MCF 10A (cell line): ENCODE measurements around the gene MED23. TPM values are rescaled to one million over a fixed set of nuclear protein-coding genes. Genes with fewer than 3 reads are reported as not detected.

Experiments
- BruUV-seq: library from RNA; stranded (reverse); fragments of 400-500 nt; replicated peaks from 2 replicates; lab custom pipeline; 2021; lab: Mats Ljungman, UMichigan
- CTCF ChIA-PET: fragments of 300-600 bp; sonication (Branson Sonifier 250); formaldehyde crosslinking; extraction: SDS; loops from one replicate; lab custom pipeline; 2021; ENCODE audit warnings: antibody characterized with exemption, inconsistent platforms; lab: Yijun Ruan, JAX
- POLR2A ChIA-PET: fragments of 300-600, 350-650 bp; sonication (Branson Sonifier 250); formaldehyde crosslinking; extraction: SDS; loops from one replicate; lab custom pipeline; 2020; ENCODE audit warnings: antibody characterized with exemption, inconsistent platforms; lab: Yijun Ruan, JAX
- DNase-seq: peaks from one replicate; pipeline ENCODE4 v3.0.0-alpha.2; 2018; ENCODE audit not compliant: unreplicated experiment
- H3K27ac Mint-ChIP-seq: one replicate; pipeline ENCODE4 v1.8.0; 2022; ENCODE audit warnings: mild to moderate bottlenecking, low read depth, mixed read lengths; ENCODE audit not compliant: unreplicated experiment
- H3K27me3 Mint-ChIP-seq: one replicate; pipeline ENCODE4 v1.8.0; 2022; ENCODE audit warnings: mixed read lengths; ENCODE audit not compliant: insufficient read depth, unreplicated experiment
- H3K36me3 Mint-ChIP-seq: one replicate; pipeline ENCODE4 v1.8.0; 2022; ENCODE audit warnings: mild to moderate bottlenecking, moderate library complexity, mixed read lengths; ENCODE audit not compliant: insufficient read depth, unreplicated experiment
- H3K4me1 Mint-ChIP-seq: one replicate; pipeline ENCODE4 v1.8.0; 2022; ENCODE audit warnings: mixed read lengths; ENCODE audit not compliant: insufficient read depth, unreplicated experiment
- H3K4me3 Mint-ChIP-seq: one replicate; pipeline ENCODE4 v1.8.0; 2022; ENCODE audit warnings: mild to moderate bottlenecking, moderate library complexity, mixed read lengths; ENCODE audit not compliant: unreplicated experiment
- H3K9me3 Mint-ChIP-seq: one replicate; pipeline ENCODE4 v1.8.0; 2022; ENCODE audit warnings: mixed read lengths; ENCODE audit not compliant: unreplicated experiment
- intact Hi-C: fragments of 100-400 bp; cut with micrococcal nuclease; formaldehyde crosslinking; loops from 2 replicates; pipeline ENCODE4 v1.14.1; 2022
- total RNA-seq: library from RNA; stranded (reverse); gene quantifications from 2 replicates; pipeline ENCODE4 v1.2.3, GENCODE V29; 2022
- TF ChIP-seq, protein P1 (sequence below): fragments of 200-600 bp; IDR thresholded peaks from one replicate; pipeline ENCODE4 v1.8.0; 2022; ENCODE audit warnings: antibody characterized with exemption, mild to moderate bottlenecking; ENCODE audit not compliant: unreplicated experiment

The MED23 gene
- total RNA-seq, 1 experiment from 2014 or later: 20.6 TPM

DNA sequence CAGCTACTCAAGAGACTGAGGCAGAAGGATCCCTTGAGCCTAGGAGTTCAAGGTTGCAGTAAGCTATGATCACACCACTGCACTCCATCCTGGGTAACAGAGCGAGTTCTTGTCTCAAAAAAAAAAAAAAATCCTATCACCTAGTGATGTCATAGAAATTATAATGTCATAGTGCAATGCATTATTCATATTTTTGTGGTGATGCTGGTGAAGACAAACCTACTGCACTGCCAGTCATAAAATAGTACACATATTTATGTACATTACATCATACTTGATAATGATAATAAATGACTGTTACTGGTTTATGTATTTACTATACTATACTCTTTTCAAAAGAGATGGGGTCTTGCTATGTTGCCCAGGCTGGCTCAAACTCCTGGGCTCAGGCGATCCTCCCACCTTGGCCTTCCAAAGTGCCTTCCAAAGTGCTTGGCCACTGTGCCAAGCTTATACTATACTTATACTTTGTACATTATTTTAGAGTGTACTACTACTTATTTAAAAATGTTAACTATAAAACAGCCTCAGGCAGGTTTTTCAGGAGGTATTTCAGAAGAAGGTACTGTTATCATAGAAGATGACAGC is 35.6 kb upstream of the MED23 start:
- no peak overlapping the region for H3K27ac Mint-ChIP-seq

DNA sequence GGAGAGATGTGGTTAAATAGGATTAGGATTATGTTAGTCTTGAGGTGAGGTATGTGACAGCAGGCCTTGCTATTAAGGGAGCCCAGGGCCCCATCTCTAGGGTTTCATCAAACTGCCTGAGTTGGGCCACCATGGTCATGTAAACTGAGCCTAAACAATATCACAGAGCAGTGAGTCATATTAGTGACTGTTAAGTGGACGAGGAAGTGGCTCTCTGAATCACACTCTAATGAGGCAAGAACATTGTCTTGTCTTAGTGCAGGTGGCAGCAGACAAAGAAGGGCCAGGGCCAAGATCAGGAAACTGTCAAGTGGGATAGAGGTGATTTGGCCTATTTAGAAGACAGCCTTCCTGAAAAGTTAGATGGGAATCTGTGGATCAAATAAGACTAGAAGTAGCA is 32.2 kb upstream of the MED23 start:
- no peak overlapping the region for H3K27ac Mint-ChIP-seq
- ChIA-PET CTCF (interaction anchor here (1.8 to 2.4 kb wide), 2 partner anchors 10 to 32 kb away, joined by 3 to 13 read pairs; partner anchors contain the start of gene MED23), POLR2A (no interaction called here)
- TF ChIP-seq, protein P1, sequence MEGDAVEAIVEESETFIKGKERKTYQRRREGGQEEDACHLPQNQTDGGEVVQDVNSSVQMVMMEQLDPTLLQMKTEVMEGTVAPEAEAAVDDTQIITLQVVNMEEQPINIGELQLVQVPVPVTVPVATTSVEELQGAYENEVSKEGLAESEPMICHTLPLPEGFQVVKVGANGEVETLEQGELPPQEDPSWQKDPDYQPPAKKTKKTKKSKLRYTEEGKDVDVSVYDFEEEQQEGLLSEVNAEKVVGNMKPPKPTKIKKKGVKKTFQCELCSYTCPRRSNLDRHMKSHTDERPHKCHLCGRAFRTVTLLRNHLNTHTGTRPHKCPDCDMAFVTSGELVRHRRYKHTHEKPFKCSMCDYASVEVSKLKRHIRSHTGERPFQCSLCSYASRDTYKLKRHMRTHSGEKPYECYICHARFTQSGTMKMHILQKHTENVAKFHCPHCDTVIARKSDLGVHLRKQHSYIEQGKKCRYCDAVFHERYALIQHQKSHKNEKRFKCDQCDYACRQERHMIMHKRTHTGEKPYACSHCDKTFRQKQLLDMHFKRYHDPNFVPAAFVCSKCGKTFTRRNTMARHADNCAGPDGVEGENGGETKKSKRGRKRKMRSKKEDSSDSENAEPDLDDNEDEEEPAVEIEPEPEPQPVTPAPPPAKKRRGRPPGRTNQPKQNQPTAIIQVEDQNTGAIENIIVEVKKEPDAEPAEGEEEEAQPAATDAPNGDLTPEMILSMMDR: no peak
- H3K27me3 Mint-ChIP-seq: no peaks in the 10 kb centered on the region
- peak; percentile 52 for DNase-seq
- BruUV-seq: no TSS peak
- no peaks in the 10 kb centered on the region for H3K36me3 Mint-ChIP-seq
- peaks cover 8% of the 10 kb centered on the region for H3K4me1 Mint-ChIP-seq
- intact Hi-C loops: no loop called here
- H3K4me3 Mint-ChIP-seq: no peak overlapping the region
- no peaks in the 10 kb centered on the region for H3K9me3 Mint-ChIP-seq

More for the DNA sequence above, 35.6 kb upstream of the MED23 start:
- Mint-ChIP-seq H3K4me3 (no peak overlapping the region), H3K4me1 (peaks cover 8% of the 10 kb centered on the region), H3K9me3 (no peaks in the 10 kb centered on the region), H3K27me3 (no peaks in the 10 kb centered on the region), H3K36me3 (no peaks in the 10 kb centered on the region)
- CTCF ChIA-PET: interaction anchor here (0.6 to 1.3 kb wide), 6 partner anchors 16 to 489 kb away, joined by 3 read pairs; partner anchors contain the start of gene MED23
- intact Hi-C loops: no loop called here
- POLR2A ChIA-PET: no interaction called here
- TF ChIP-seq, protein P1: no peak
- no TSS peak for BruUV-seq
- no peak for DNase-seq

DNA sequence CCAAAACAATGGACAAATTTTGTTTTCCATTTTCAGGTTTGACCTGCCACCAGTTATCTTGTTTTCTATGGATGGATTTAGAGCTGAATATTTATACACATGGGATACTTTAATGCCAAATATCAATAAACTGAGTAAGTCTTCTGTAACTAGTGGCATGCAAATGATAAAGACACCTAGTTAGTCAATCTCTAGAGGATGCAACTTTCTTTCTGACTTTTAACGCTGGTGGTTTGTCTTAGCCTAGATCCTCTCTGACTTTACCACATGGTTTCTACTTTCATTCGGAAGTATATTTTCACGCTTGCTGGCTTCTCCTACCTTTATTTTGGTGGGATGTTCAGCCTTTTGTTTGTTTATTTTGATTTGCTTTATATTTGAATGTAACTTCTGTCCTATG is 30.2 kb upstream of the MED23 start:
- TF ChIP-seq, protein P1: no peak
- peaks cover 8% of the 10 kb centered on the region for H3K4me1 Mint-ChIP-seq
- H3K4me3 Mint-ChIP-seq: no peak overlapping the region
- H3K27me3 Mint-ChIP-seq: no peaks in the 10 kb centered on the region
- CTCF ChIA-PET: interaction anchor here (2.0 to 2.4 kb wide), 2 partner anchors 30 to 256 kb away, joined by 6 to 13 read pairs; partner anchors contain the start of gene MED23
- DNase-seq: no peak
- H3K9me3 Mint-ChIP-seq: no peaks in the 10 kb centered on the region
- BruUV-seq: no TSS peak
- no peaks in the 10 kb centered on the region for H3K36me3 Mint-ChIP-seq
- intact Hi-C loops: no loop called here
- no peak overlapping the region for H3K27ac Mint-ChIP-seq
- POLR2A ChIA-PET: no interaction called here

DNA sequence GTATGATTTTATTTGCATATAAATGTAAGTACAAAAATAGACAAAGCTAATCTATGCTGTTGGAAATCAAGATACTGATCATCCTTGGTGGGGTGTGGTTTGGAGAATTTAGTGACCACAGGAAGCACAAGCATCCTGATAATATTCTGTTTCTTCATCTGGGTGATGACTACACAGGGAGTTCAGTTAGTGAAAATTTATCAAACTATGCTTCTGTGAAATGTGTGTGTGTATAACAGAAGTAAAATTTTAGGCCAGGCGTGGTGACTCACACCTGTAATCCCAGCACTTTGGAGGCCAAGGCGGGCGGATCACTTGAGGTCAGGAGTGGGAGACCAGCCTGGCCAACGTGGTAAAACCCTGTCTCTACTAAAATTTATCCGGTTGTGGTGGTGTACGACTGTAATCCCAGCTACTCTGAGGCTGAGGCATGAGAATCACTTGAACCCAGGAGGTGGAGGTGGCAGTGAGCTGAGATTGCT is 29.6 kb upstream of the MED23 start:
- peak; percentile 9 for DNase-seq
- H3K27me3 Mint-ChIP-seq: no peaks in the 10 kb centered on the region
- intact Hi-C loops: no loop called here
- H3K27ac Mint-ChIP-seq: no peak overlapping the region
- no peak overlapping the region for H3K4me3 Mint-ChIP-seq
- H3K9me3 Mint-ChIP-seq: no peaks in the 10 kb centered on the region
- BruUV-seq: no TSS peak
- no peaks in the 10 kb centered on the region for H3K36me3 Mint-ChIP-seq
- POLR2A ChIA-PET: interaction anchor here (0.9 kb wide), 1 partner anchor 29 kb away, joined by 3 read pairs; the partner anchor contains the start of gene MED23
- CTCF ChIA-PET: interaction anchor here (0.5 to 2.4 kb wide), 6 partner anchors 29 to 785 kb away, joined by 3 to 13 read pairs (median 6); partner anchors contain the start of gene MED23
- peaks cover 8% of the 10 kb centered on the region for H3K4me1 Mint-ChIP-seq
- TF ChIP-seq, protein P1: no peak
